ENCODE data around the gene PCSK5.

DNA sequence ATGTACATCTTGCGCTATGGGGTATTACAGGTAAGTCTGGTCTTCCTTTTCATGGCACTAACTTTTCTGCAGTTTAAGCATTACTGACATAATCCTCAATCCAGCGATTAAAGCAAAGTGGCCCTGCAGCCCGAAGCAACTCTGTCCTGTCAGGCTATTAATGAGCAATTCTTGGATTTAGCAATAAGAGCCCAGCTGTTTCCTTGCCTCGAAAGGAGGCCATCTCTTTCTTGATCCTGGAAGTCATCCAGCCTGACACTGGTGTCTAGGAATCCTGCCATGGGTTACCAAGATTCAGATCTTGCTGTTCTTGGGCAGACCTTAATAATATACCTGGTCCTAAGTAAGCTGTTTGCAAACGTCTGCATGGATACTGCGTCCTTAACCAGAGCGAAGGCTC lies 401.8 kb downstream of the PCSK5 start:
- TF ChIP-seq, protein P1, sequence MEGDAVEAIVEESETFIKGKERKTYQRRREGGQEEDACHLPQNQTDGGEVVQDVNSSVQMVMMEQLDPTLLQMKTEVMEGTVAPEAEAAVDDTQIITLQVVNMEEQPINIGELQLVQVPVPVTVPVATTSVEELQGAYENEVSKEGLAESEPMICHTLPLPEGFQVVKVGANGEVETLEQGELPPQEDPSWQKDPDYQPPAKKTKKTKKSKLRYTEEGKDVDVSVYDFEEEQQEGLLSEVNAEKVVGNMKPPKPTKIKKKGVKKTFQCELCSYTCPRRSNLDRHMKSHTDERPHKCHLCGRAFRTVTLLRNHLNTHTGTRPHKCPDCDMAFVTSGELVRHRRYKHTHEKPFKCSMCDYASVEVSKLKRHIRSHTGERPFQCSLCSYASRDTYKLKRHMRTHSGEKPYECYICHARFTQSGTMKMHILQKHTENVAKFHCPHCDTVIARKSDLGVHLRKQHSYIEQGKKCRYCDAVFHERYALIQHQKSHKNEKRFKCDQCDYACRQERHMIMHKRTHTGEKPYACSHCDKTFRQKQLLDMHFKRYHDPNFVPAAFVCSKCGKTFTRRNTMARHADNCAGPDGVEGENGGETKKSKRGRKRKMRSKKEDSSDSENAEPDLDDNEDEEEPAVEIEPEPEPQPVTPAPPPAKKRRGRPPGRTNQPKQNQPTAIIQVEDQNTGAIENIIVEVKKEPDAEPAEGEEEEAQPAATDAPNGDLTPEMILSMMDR (optimal IDR thresholded peaks at IDR 0.05 in 1 of 3, IDR thresholded peaks at IDR 0.05 in 1 of 3, conservative IDR thresholded peaks at IDR 0.05 in 1 of 3; ENCODE audit: extremely low read depth in 1 of 3, insufficient read depth in 2 of 3, low read length in 3 of 3), result no peak
- TF ChIP-seq EZH2 (IDR thresholded peaks at IDR 0.05; ENCODE audit: low read length), result no peak
